SU-DHL-6 (cell line): Measurements from ENCODE around the gene PDCD1LG2.

Source experiments
- H2AFZ ChIP-seq: fragments of 200-600 bp; sonication (generic); 2 replicates; pipeline ENCODE4 v1.6.1; 2014; ENCODE audit warnings: low read depth, mild to moderate bottlenecking, moderate library complexity, mixed read lengths, antibody characterized with exemption, low read length; ENCODE audit not compliant: severe bottlenecking
- H3F3A ChIP-seq: fragments of 200-600 bp; shearing (Covaris generic); 2 replicates; pipeline ENCODE4 v1.6.0; 2016; ENCODE audit warnings: antibody characterized with exemption, mild to moderate bottlenecking; ENCODE audit not compliant: insufficient read depth
- H3K27ac ChIP-seq: fragments of 200-600 bp; sonication (generic); 2 replicates; pipeline ENCODE4 v1.5.1; 2016; ENCODE audit warnings: low read depth, mild to moderate bottlenecking, low read length, moderate library complexity, mixed read lengths
- H3K27me3 ChIP-seq: fragments of 200-600 bp; sonication (generic), shearing (Covaris generic); 2 replicates; pipeline ENCODE4 v1.6.0; 2014; ENCODE audit warnings: mild to moderate bottlenecking, low read length
- H3K36me3 ChIP-seq: fragments of 200-600 bp; sonication (generic); 2 replicates; pipeline ENCODE4 v1.6.1; 2014; ENCODE audit warnings: mild to moderate bottlenecking, low read length, mixed read lengths
- H3K4me2 ChIP-seq: fragments of 300-600, 200-600 bp; shearing (Covaris generic), sonication (generic); 2 replicates; pipeline ENCODE4 v1.6.0; 2014; ENCODE audit warnings: low read length, low read depth, mild to moderate bottlenecking; ENCODE audit not compliant: poor library complexity, severe bottlenecking
- H3K4me3 ChIP-seq: fragments of 200-600 bp; sonication (generic); 2 replicates; pipeline ENCODE4 v1.5.1; 2014; ENCODE audit warnings: antibody characterized with exemption, low read length, mild to moderate bottlenecking, mixed read lengths; ENCODE audit not compliant: insufficient read depth, poor library complexity, severe bottlenecking
- H3K79me2 ChIP-seq: fragments of 200-600 bp; sonication (generic); 2 replicates; pipeline ENCODE4 v1.6.1; 2014; ENCODE audit warnings: mild to moderate bottlenecking, low read length, moderate library complexity; ENCODE audit not compliant: insufficient read depth
- H3K9ac ChIP-seq: fragments of 200-600 bp; sonication (generic); 2 replicates; pipeline ENCODE4 v1.7.0; 2014; ENCODE audit warnings: mild to moderate bottlenecking, low read length
- H3K9me2 ChIP-seq: fragments of 200-600 bp; sonication (generic); replicated peaks from 2 replicates; pipeline ENCODE4 v1.6.1; 2014; ENCODE audit warnings: low read length; ENCODE audit not compliant: insufficient read depth
- H3K9me3 ChIP-seq: fragments of 200-600 bp; sonication (generic); 2 replicates; pipeline ENCODE4 v1.6.1; 2014; ENCODE audit warnings: low read length, mixed read lengths; ENCODE audit not compliant: insufficient read depth
- H4K20me1 ChIP-seq: fragments of 200-600 bp; sonication (generic); 2 replicates; pipeline ENCODE4 v1.6.1; 2014; ENCODE audit warnings: low read depth, mild to moderate bottlenecking, antibody characterized with exemption, low read length, moderate library complexity, mixed read lengths
- EZH2phosphoT487 ChIP-seq: fragments of 200-600 bp; sonication (generic), shearing (Covaris generic); conservative IDR thresholded peaks from 2 replicates; pipeline ENCODE4 v1.6.1; 2018; ENCODE audit warnings: mild to moderate bottlenecking, antibody characterized with exemption, low read length, moderate library complexity, mixed read lengths
- TF ChIP-seq, protein P1 (sequence below): fragments of 200-600 bp; sonication (generic); IDR thresholded peaks from one replicate; pipeline ENCODE4 v1.5.1; 2017; ENCODE audit warnings: antibody characterized with exemption, mild to moderate bottlenecking, low read length, moderate library complexity; ENCODE audit not compliant: insufficient read depth, poor library complexity, severe bottlenecking

Gene PDCD1LG2

DNA sequence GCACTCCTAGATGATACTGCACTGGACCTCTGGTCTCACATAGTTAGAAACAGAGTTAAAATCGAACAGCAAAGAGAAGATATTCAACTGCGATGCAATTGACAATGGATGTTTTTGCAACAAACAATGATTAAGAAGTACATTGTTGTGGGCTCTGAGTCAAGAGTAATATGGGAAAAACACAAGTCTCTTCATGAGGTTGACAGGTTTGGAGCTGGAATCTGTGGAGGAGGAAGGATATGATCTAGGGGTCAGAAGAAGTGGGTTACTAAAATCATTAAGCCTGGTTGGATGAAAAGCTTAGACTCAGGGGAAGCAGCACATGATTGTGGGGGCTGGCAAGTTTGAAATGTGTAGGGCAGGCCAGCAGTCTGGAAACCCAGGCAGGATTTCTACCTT, 53.1 kb downstream of the PDCD1LG2 start:
- H2AFZ ChIP-seq, result no peak overlapping the region
- TF ChIP-seq EZH2phosphoT487, result no peak
- TF ChIP-seq, protein P1, sequence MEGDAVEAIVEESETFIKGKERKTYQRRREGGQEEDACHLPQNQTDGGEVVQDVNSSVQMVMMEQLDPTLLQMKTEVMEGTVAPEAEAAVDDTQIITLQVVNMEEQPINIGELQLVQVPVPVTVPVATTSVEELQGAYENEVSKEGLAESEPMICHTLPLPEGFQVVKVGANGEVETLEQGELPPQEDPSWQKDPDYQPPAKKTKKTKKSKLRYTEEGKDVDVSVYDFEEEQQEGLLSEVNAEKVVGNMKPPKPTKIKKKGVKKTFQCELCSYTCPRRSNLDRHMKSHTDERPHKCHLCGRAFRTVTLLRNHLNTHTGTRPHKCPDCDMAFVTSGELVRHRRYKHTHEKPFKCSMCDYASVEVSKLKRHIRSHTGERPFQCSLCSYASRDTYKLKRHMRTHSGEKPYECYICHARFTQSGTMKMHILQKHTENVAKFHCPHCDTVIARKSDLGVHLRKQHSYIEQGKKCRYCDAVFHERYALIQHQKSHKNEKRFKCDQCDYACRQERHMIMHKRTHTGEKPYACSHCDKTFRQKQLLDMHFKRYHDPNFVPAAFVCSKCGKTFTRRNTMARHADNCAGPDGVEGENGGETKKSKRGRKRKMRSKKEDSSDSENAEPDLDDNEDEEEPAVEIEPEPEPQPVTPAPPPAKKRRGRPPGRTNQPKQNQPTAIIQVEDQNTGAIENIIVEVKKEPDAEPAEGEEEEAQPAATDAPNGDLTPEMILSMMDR, result no peak
- no peaks in the 10 kb centered on the region for H3F3A ChIP-seq
- no peaks in the 10 kb centered on the region for H3K27me3 ChIP-seq
- H3K9ac ChIP-seq, result no peak overlapping the region
- no peaks in the 10 kb centered on the region for H3K9me3 ChIP-seq
- no peaks in the 10 kb centered on the region for H4K20me1 ChIP-seq
- H3K4me2 ChIP-seq, result no peak overlapping the region
- no peaks in the 10 kb centered on the region for H3K9me2 ChIP-seq
- no peak overlapping the region for H3K27ac ChIP-seq
- no peaks in the 10 kb centered on the region for H3K36me3 ChIP-seq
- H3K4me3 ChIP-seq, result no peak overlapping the region
- H3K79me2 ChIP-seq, result no peaks in the 10 kb centered on the region

DNA sequence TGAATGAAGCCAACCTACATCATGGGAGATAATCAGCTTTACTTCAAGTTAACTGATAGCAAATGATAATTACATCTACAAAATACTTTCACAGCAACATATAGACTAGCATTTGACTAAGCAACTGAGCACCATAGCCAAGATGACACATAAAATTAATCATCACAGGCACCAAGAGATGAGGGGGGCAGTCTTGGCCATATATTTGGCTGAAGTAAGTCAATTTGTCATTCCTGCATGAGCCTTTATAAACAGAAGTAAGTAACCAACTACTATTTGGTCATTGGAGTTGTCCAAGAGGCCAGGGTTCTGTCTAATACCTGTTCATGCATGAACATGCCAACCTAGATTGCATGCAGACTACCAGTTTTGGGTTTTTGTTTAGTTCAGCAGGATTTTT, 53.6 kb downstream of the PDCD1LG2 start:
- Histone ChIP-seq H3K27me3 (no peaks in the 10 kb centered on the region), H3K9me3 (no peaks in the 10 kb centered on the region), H3K9me2 (no peaks in the 10 kb centered on the region), H2AFZ (no peak overlapping the region), H3K4me2 (no peak overlapping the region), H4K20me1 (no peaks in the 10 kb centered on the region), H3F3A (no peaks in the 10 kb centered on the region), H3K9ac (no peak overlapping the region), H3K27ac (no peak overlapping the region), H3K36me3 (no peaks in the 10 kb centered on the region), H3K4me3 (no peak overlapping the region), H3K79me2 (no peaks in the 10 kb centered on the region)
- no peak for TF ChIP-seq EZH2phosphoT487
- TF ChIP-seq, protein P1, result no peak

DNA sequence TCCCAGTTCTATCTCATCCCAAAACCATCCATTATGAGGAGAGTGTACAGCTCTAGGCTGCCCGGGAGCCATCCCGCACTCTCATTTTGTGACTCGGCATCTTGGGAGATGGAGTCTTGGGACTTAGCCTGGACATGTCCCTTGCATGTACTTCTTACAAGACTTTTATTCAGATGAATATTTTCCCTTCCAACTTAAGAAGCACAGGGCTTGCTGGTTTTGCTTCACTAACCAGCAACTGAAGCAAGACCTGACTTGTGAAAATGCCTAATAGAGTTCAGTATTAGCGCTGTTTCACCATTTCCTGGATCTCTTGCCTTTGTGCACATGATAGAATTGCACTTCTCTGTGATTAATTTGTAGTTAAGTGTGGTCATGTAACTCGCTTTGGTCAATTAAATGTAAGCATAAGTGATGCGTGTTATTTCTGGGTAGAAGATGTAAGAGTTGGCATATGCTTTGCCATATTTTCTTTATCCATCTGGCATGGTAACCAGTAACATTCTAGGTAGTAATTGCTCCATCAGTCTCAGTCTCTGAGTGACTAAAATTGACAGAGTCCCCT, 55.8 kb downstream of the PDCD1LG2 start:
- no peak overlapping the region for H2AFZ ChIP-seq
- no peaks in the 10 kb centered on the region for H3F3A ChIP-seq
- no peaks in the 10 kb centered on the region for H3K9me3 ChIP-seq
- no peaks in the 10 kb centered on the region for H4K20me1 ChIP-seq
- H3K4me3 ChIP-seq, result no peak overlapping the region
- TF ChIP-seq, protein P1, result no peak
- TF ChIP-seq EZH2phosphoT487, result no peak
- H3K9me2 ChIP-seq, result no peaks in the 10 kb centered on the region
- no peak overlapping the region for H3K4me2 ChIP-seq
- H3K79me2 ChIP-seq, result no peaks in the 10 kb centered on the region
- H3K27ac ChIP-seq, result no peak overlapping the region
- H3K9ac ChIP-seq, result no peak overlapping the region
- H3K36me3 ChIP-seq, result no peaks in the 10 kb centered on the region
- H3K27me3 ChIP-seq, result no peaks in the 10 kb centered on the region
